NOMO-1 treated with DMSO at 0.1 percent for 48 hours (cell line): Measurements from ENCODE around the gene ZNF329.
A peak's percentile ranks its signal among the peaks of the same experiment; 100 is the strongest.
"Not testable (repeated sequence)": the region's sequence is repeated elsewhere in the genome, so short reads cannot be mapped to it uniquely, and the experiment has no call there.

ENCODE experiments used
- DNase-seq: peaks from one replicate; lab custom pipeline; 2025; ENCODE audit not compliant: unreplicated experiment; lab: John Stamatoyannopoulos, UW

Gene ZNF329

GRCh38 chr19:58150328-58150921 lies at the start of gene ZNF329:
TSS of gene ZNF329 (minus strand) at chr19:58150789. CDS start at chr19:58129503, 21,286 bp downstream.
- DNase-seq, result no peak

GRCh38 chr19:58196901-58197616 lies 46.5 kb upstream of the ZNF329 start:
- DNase-seq, result peak; percentile 33

DNA sequence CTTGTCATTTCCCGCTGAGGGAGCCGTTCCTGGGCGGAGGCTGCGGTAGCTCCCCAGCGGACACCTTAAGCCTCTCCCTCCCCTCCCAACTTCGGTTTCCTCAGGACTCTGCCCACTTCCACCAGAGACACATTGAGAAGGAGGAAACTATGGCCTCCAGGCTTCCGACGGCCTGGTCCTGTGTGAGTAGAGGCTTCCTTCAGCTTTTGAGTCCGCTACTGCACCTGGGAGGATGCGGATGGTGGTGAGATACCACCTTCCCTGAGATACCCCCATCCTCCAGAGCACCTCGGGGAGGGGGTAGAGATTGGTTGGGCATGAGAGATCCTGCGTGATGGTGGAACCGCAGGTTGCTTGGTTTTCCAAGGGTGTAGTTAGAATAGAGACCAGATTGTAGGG lies 33.2 kb upstream of the ZNF329 start:
- DNase-seq, result peak; percentile 61

DNA sequence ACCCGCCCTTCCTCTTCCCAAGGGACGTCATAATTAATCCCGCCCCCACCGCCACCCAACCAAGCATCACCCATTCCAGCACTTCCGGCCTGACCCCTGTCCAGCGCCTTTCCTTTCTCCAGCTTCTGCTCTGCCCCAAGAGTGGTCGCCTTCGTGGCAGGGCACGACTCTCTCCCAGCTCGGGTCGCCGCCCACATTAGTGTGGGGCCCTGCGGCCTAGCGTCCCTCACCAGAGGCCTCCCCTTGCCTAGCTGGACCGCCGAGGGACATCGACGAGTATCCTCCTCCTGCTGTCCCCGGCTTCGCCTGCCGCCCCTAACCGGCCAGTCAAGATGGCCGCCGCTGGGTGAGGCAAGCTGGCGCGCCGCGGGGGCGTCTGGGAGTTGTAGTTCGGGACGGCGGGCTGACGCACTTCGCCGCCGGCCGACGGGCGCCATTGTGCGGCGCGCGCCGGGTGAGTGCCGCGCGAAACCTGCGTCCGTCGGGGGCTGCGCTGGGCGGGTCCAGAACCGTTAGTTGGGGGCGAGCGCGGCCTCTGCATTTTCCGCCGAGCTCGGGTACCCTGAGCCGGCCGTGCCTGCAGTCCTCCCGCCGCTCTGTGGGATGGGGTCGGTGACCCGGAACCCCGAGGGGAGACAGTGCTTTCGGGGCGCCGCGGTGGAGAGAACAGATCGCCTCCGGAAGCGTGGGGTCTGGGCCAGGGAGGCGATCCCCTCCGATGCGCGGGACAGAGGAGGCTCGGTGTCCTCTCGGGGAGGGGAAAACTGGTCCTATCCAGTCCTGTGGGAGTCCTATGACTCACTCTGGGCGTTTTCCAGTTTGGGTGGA lies 32.6 kb upstream of the ZNF329 start, which contains the start of gene ZNF274:
Gene ZNF274 (plus strand): TSS at position 73 of the 828 bp plus-strand sequence. CDS start 905 bp downstream, outside the sequence.
- peak; percentile 88 for DNase-seq

GRCh38 chr19:58182577-58182988 lies 32.0 kb upstream of the ZNF329 start:
- DNase-seq, result peak; percentile 86

GRCh38 chr19:58181902-58182576 lies 31.4 kb upstream of the ZNF329 start:
- peak; percentile 61 for DNase-seq

GRCh38 chr19:58170860-58171259 lies 20.3 kb upstream of the ZNF329 start:
- DNase-seq, result no peak

- no peak for DNase-seq
Observed at GRCh38 chr19:58166708-58167280, 16.2 kb upstream of the ZNF329 start.

DNA sequence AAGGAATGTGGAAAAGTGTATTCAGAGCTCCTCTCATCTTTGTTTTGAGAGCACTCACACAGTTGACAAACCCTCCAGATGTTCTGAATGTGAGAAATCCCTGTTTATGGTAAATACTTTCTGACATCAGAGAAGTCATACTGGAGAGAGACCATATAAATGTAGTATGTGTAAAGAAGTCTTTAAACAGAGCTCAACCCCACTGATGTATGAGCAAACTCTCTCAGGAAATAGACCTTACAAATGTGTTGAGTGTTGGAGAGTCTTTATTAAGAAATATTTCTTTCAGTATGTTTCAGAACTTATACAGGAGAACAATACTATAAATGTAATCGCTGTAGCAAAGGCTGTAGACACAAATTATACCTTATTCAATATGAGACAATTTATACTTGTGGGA lies 15.7 kb upstream of the ZNF329 start:
- DNase-seq, result no peak

- no peak for DNase-seq
Observed at GRCh38 chr19:58157045-58157728, 6.6 kb upstream of the ZNF329 start.

GRCh38 chr19:58154679-58155648 lies 4.4 kb upstream of the ZNF329 start:
- no peak for DNase-seq

DNA sequence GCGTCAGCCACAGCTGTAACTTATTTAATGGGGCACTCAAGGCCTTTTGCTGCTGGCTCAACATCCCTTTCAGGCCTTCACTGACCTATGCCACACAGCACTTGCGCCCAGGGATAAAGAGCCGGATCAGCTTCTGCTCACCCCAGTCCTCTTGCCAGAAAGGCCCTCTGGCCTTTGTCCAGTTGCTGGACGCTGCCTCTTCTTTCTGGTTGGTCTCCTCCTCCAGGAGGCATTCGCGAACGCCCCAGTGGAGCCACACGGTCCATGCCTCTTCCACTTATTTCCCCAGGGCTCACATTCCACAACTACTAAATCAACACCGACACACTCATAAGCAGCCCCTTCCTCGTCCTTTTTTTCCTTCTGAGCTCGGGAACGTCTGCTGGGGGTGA lies 3.7 kb upstream of the ZNF329 start:
- no peak for DNase-seq

- DNase-seq, result no peak
Observed at GRCh38 chr19:58153386-58153785, 2.8 kb upstream of the ZNF329 start.

GRCh38 chr19:58147475-58147874 lies 3.1 kb downstream of the ZNF329 start:
- not testable (repeated sequence) for DNase-seq

DNA sequence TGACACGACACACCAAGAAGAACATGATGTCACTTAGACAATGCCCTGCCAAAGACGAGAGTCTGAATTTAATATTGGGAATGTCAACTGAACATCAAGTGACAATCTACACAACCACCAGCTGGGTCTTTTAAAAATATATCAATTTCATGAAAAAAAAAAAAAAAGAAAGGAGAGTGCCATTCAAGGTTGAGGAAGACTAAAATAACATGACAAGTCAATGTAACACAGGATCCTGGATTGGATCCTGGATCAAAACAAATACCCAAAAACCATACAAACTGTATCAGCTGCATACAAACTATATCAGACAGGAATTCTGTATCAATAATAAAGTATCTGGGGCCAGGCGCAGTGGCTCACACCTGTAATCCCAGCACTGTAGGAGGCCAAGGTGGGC lies 4.7 kb downstream of the ZNF329 start:
- no peak for DNase-seq

DNA sequence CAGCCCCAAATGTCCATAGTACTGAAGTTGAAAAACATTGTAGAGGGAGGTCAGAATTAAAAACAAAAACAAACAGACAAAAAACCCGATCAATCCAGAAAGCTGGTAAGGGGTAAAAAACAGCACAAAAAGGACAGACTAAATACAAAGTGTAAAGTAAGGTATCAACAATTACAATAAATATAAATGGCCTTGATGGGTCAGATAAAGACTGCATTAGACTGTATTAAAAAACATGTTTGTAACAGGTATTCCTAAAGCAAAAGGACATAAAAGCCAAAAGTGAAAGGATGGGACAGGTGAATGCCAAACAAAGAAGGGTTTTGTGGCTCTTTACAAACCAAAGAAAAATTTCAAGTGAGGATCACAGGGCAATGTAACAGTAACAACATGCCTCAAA lies 16.3 kb downstream of the ZNF329 start:
- no peak for DNase-seq

DNA sequence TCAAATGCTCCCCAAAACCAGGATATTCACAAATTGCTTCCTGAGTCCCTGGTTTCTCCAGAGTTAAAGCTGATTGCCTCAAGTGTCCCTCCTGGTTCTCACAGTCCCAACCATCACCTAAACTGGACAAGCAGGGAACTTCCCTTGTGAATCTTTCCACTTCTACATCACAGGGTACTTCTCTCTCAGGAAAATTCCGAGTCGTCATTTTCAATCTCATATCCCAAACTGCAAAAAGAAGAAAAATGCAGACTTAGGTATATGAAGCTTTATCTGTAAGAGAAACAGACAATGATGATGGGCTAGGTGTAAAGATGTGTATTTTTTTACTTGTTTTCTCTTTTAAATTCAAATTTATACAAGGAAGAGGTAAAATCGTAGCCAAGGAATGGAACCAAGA lies 21.3 kb downstream of the ZNF329 start:
- no peak for DNase-seq

DNA sequence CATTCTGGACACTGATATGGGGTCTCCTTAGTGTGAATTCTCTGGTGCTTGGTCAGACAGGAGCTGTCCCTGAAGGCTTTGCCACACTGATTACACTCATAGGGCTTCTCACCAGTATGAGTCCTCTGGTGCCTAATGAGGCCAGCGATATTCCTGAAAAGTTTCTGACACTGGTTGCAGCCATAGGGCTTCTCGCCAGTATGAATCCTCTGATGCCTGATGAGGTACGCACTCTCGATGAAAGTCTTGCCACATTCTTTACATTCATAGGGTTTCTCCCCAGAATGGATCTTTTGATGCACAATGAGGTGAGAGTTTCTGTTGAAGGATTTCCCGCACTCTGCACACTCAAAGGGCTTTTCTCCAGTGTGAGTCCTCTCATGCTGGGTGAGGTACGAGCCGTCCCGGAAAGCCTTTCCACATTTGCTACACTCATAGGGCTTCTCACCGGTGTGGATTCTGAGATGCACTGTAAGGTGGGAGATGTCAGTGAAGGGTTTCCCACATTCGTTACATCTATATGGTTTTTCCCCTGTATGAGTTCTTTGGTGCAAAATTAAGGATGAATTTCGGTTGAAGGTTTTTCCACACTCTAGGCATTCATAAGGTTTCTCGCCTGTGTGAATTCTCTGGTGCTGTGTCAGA lies 22.4 kb downstream of the ZNF329 start:
- no peak for DNase-seq

DNA sequence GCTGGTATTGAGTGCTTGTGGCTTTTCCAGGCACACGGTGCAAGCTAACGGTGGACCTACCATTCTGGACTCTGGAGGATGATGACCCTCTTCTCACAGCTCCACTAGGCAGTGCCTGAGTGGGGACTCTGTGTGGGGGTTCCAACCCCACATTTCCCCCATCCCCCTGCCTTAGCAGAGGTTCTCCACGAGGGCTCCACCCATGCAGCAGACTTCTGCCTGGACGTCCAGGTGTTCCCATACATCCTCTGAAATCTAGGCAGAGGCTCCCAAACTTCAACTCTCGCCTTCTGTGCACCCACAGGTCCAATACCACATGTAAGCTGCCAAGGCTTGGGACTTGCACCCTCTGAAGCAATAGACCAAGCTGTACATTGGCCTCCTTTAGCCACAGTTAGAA lies 27.2 kb downstream of the ZNF329 start:
- no peak for DNase-seq
